CD14-positive monocyte (primary cell): ENCODE data around the gene MAP3K9. TPM values are rescaled to one million over a fixed set of nuclear protein-coding genes. Genes with fewer than 3 reads are reported as not detected.

Source experiments
- DNase-seq, 3 donors: peaks; one replicate each; pipeline ENCODE4 v3.0.0-alpha.2; 2011 to 2022
- H2AFZ ChIP-seq: 2 replicates; pipeline ENCODE4 v1.6.0; 2012; ENCODE audit warnings: mild to moderate bottlenecking, low read depth, low read length, inconsistent platforms; ENCODE audit not compliant: insufficient read depth, poor library complexity, severe bottlenecking
- H3K27ac ChIP-seq, 2 donors: 1 replicate in 1 of 2; 2 replicates in 1 of 2; pipeline ENCODE4 v1.5.1; 2012 to 2013; ENCODE audit warnings: low read length in 2 of 2, control low read depth in 1 of 2, inconsistent platforms in 1 of 2, low read depth in 1 of 2, mild to moderate bottlenecking in 1 of 2
- H3K27me3 ChIP-seq, 2 donors: one replicate each; pipeline versions ENCODE4 v1.6.0 to v1.6.1; 2011 to 2013; ENCODE audit warnings: low read length in 2 of 2; ENCODE audit not compliant: control insufficient read depth in 2 of 2, insufficient read depth in 2 of 2
- H3K36me3 ChIP-seq, 2 donors: replicated peaks in 1 of 2; 1 replicate in 1 of 2; 2 replicates in 1 of 2; pipeline versions ENCODE4 v1.5.1 to v1.6.1; 2012 to 2013; ENCODE audit warnings: low read length in 2 of 2, control low read depth in 1 of 2, inconsistent platforms in 1 of 2, mild to moderate bottlenecking in 1 of 2; ENCODE audit not compliant: insufficient read depth in 2 of 2, control insufficient read depth in 1 of 2
- H3K4me1 ChIP-seq, 2 donors: 1 replicate in 1 of 2; 2 replicates in 1 of 2; pipeline versions ENCODE4 v1.5.1 to v1.6.1; 2012 to 2013; ENCODE audit warnings: low read length in 2 of 2, control low read depth in 1 of 2, inconsistent platforms in 1 of 2, mild to moderate bottlenecking in 1 of 2, moderate library complexity in 1 of 2; ENCODE audit not compliant: insufficient read depth in 2 of 2, control insufficient read depth in 1 of 2
- H3K4me2 ChIP-seq: replicated peaks from 2 replicates; pipeline ENCODE3; 2012; ENCODE audit warnings: low read length, moderate library complexity, mild to moderate bottlenecking; ENCODE audit not compliant: poor library complexity, severe bottlenecking; ENCODE audit errors: extremely low read depth
- H3K4me3 ChIP-seq, 3 experiments: fragments of 200-600 bp in 1 of 3; sonication (generic) in 1 of 3; replicated peaks in 1 of 3; 1 replicate in 2 of 3; 2 replicates in 1 of 3; pipeline ENCODE4 v1.5.1; 2011 to 2013; ENCODE audit warnings: low read length in 3 of 3, mild to moderate bottlenecking in 3 of 3, control low read depth in 2 of 3, low read depth in 2 of 3, inconsistent platforms in 1 of 3, moderate library complexity in 1 of 3
- H3K79me2 ChIP-seq: 2 replicates; pipeline ENCODE4 v1.6.0; 2012; ENCODE audit warnings: mild to moderate bottlenecking, control low read depth, inconsistent platforms, low read length, moderate library complexity; ENCODE audit not compliant: insufficient read depth
- H3K9ac ChIP-seq: 2 replicates; pipeline ENCODE4 v1.6.0; 2017; ENCODE audit warnings: low read length, mild to moderate bottlenecking; ENCODE audit not compliant: insufficient read depth, poor library complexity, severe bottlenecking
- H3K9me3 ChIP-seq, 2 donors: replicated peaks in 1 of 2; 1 replicate in 1 of 2; 2 replicates in 1 of 2; pipeline versions ENCODE4 v1.5.1 to v1.6.1; 2012 to 2013; ENCODE audit warnings: low read length in 2 of 2, control low read depth in 1 of 2; ENCODE audit not compliant: control insufficient read depth in 1 of 2, insufficient read depth in 1 of 2
- H4K20me1 ChIP-seq: 2 replicates; pipeline ENCODE4 v1.6.0; 2012; ENCODE audit warnings: mild to moderate bottlenecking, low read length, control low read depth, moderate library complexity; ENCODE audit not compliant: insufficient read depth
- H3K27ac Mint-ChIP-seq, 7 donors: one replicate each; pipeline ENCODE4 v1.8.0; 2020; ENCODE audit warnings: mild to moderate bottlenecking in 7 of 7, mixed read lengths in 7 of 7, moderate library complexity in 6 of 7, inconsistent platforms in 2 of 7
- H3K27me3 Mint-ChIP-seq, 3 donors: one replicate each; pipeline ENCODE4 v1.8.0; 2021 to 2022; ENCODE audit warnings: low read depth in 3 of 3, mild to moderate bottlenecking in 3 of 3, mixed read lengths in 3 of 3, moderate library complexity in 3 of 3, inconsistent platforms in 1 of 3
- H3K36me3 Mint-ChIP-seq, 2 donors: one replicate each; pipeline ENCODE4 v1.8.0; 2020; ENCODE audit warnings: mixed read lengths in 2 of 2, inconsistent platforms in 1 of 2, mild to moderate bottlenecking in 1 of 2
- H3K4me1 Mint-ChIP-seq: one replicate; pipeline ENCODE4 v1.8.0; 2020; ENCODE audit warnings: mild to moderate bottlenecking, mixed read lengths
- H3K4me3 Mint-ChIP-seq, 2 donors: one replicate each; pipeline ENCODE4 v1.8.0; 2020; ENCODE audit warnings: mild to moderate bottlenecking in 2 of 2, mixed read lengths in 2 of 2, moderate library complexity in 1 of 2
- H3K9me3 Mint-ChIP-seq, 7 donors: one replicate each; pipeline ENCODE4 v1.8.0; 2020 to 2022; ENCODE audit warnings: mixed read lengths in 7 of 7, mild to moderate bottlenecking in 6 of 7, moderate library complexity in 6 of 7, inconsistent platforms in 2 of 7
- WGBS: methylation state at CpG from one replicate; pipeline ENCODE4 v1.1.5; 2013; ENCODE audit warnings: missing lambda C conversion rate; ENCODE audit not compliant: insufficient coverage; 5-methylcytosine and 5-hydroxymethylcytosine counted together
- intact Hi-C, 2 donors: fragments of 100-400 bp; cut with micrococcal nuclease; formaldehyde crosslinking; loops; one replicate each; pipeline versions ENCODE4 v1.15.0 to v1.15.1; 2023
- polyA plus RNA-seq, 3 donors: library from polyadenylated mRNA; depleted of rRNA in 1 of 3; unstranded in 2 of 3; stranded (reverse) in 1 of 3; fragments of 300-500 nt in 2 of 3; fragments of >200 nt in 1 of 3; fragmentation: Illumina TruSeq in 2 of 3; gene quantifications; 1 replicate in 2 of 3; 2 replicates in 1 of 3; pipeline ENCODE4 v1.2.3, GENCODE V29; 2012 to 2021
- TF ChIP-seq, protein P1 (sequence below): fragments of 200-600 bp; IDR thresholded peaks from one replicate; pipeline ENCODE4 v1.8.0; 2022; ENCODE audit warnings: antibody characterized with exemption, mild to moderate bottlenecking

The MAP3K9 gene
- polyA plus RNA-seq, 3 donors = 0.01 TPM; not detected in 2

DNA sequence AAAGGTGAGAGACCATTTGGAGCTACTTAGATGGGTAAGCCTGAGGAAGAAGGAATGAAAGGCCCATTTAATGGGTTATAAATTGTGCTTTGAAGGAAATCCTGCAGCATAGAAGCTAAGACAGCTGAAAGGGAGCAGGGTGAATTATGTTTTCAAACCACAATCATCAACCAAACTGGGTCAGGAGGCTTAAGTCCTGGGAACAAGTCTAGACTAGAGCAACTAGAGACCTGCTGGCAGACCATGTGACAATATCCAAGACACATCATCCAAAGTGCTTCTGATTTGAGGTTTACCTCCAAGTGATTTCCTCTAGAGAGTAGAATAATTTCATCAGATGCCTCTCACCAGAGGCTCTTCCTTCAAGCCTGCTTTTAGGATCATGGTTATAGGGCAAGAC, 53.7 kb downstream of the MAP3K9 start:
- Histone ChIP-seq H4K20me1 (no peaks in the 10 kb centered on the region), H3K36me3 (no peaks in the 10 kb centered on the region), H3K9me3 (no peaks in the 10 kb centered on the region), H3K4me3 (no peak overlapping the region), H3K4me2 (no peak overlapping the region), H3K27me3 (no peaks in the 10 kb centered on the region), H3K4me1 (no peaks in the 10 kb centered on the region), H2AFZ (no peak overlapping the region), H3K27ac (no peak overlapping the region), H3K9ac (no peak overlapping the region), H3K79me2 (no peaks in the 10 kb centered on the region)
- Mint-ChIP-seq H3K27ac (no peak overlapping the region), H3K4me3 (no peak overlapping the region), H3K36me3 (no peaks in the 10 kb centered on the region), H3K9me3 (peaks cover 0 to 2% (median 0%) of the 10 kb centered on the region in 7 donors), H3K27me3 (peaks cover 0 to 2% (median 1%) of the 10 kb centered on the region in 3 donors), H3K4me1 (no peaks in the 10 kb centered on the region)
- no peak for DNase-seq
- intact Hi-C loops = no loop called here
- TF ChIP-seq, protein P1, sequence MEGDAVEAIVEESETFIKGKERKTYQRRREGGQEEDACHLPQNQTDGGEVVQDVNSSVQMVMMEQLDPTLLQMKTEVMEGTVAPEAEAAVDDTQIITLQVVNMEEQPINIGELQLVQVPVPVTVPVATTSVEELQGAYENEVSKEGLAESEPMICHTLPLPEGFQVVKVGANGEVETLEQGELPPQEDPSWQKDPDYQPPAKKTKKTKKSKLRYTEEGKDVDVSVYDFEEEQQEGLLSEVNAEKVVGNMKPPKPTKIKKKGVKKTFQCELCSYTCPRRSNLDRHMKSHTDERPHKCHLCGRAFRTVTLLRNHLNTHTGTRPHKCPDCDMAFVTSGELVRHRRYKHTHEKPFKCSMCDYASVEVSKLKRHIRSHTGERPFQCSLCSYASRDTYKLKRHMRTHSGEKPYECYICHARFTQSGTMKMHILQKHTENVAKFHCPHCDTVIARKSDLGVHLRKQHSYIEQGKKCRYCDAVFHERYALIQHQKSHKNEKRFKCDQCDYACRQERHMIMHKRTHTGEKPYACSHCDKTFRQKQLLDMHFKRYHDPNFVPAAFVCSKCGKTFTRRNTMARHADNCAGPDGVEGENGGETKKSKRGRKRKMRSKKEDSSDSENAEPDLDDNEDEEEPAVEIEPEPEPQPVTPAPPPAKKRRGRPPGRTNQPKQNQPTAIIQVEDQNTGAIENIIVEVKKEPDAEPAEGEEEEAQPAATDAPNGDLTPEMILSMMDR = no peak

- TF ChIP-seq, protein P1 = no peak
- no peak overlapping the region for H3K9ac ChIP-seq
- no peaks in the 10 kb centered on the region for H4K20me1 ChIP-seq
- H3K27me3 Mint-ChIP-seq = peaks cover 0 to 2% (median 1%) of the 10 kb centered on the region in 3 donors
- no peak overlapping the region for H3K4me2 ChIP-seq
- DNase-seq = no peak
- no peaks in the 10 kb centered on the region for H3K4me1 Mint-ChIP-seq
- 100% methylated on average over 3 of the region's 3 CpGs for WGBS
- H3K27me3 ChIP-seq = no peaks in the 10 kb centered on the region
- no peaks in the 10 kb centered on the region for H3K79me2 ChIP-seq
- intact Hi-C loops = no loop called here
- H3K9me3 ChIP-seq = no peaks in the 10 kb centered on the region
- H3K27ac Mint-ChIP-seq = no peak overlapping the region
- no peak overlapping the region for H3K27ac ChIP-seq
- H2AFZ ChIP-seq = no peak overlapping the region
- no peak overlapping the region for H3K4me3 Mint-ChIP-seq
- no peaks in the 10 kb centered on the region for H3K36me3 Mint-ChIP-seq
- no peaks in the 10 kb centered on the region for H3K4me1 ChIP-seq
- no peaks in the 10 kb centered on the region for H3K36me3 ChIP-seq
- no peak overlapping the region for H3K4me3 ChIP-seq
- peaks cover 0 to 5% (median 0%) of the 10 kb centered on the region in 7 donors for H3K9me3 Mint-ChIP-seq
Observed at GRCh38 chr14:70754991-70755390, 54.3 kb downstream of the MAP3K9 start.
